ENCODE data around the gene JMJD4.

JMJD4 gene

DNA sequence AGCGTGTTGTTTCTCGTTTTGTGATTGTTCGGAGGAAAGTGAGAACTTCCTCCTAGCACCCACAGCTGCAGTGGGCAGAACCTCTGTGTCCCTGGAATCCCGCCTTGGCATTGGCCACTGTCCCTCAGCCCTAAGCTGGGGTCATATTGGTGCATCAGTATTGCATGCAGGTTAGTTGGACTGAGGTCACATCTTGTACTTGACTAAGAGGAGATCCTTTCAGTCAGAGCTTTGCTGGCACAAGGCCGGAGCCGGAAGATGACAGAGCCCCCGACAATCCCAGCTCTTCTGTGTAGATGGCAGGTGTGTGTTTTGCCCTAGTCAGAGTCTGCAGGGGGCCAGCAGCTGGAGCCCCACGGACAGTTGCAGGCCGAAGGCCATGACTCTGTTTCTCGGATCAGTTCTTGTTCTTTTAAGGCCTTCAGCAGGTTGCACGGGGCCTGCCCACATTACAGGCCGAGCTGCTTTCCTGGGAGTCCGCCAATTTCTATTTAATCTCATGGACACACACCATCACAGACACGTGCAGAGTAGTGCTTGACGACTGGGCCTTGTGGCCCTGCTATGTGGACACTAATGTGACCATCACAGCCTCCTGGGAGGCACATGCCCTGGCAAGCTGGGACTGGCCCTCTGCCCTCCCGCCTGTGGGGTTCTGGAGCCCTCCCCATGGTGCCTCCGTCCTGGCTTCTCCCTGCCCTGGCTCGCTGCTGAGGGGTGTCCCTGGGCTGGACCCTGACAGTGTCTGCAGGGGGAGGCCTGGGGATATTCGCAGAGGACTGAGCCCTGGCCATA is 15.0 kb upstream of the JMJD4 start:
- peaks cover 70% of the 10 kb centered on the region for H3K36me3 ChIP-seq (replicated peaks; ENCODE audit: low read depth, low read length)

DNA sequence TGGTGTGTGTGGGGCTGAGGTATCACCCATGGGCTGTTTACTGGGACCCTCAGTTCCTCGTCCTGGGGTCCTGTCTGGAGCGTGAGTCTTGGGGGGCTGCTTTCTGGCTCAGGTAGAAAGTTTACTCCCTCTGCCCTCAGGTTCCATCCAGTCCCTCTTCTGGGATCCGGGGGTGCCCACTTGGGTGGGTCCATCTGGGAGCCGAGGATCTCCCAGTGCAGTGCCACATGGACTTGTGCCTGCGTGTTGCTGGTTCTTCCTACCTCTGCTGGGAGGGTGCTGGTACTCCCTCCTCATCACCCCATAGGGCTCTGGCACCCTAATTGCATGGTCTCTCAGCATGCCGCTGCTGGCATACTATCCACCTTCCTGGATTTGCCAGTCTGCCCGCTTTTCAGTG is 14.1 kb upstream of the JMJD4 start:
- Histone ChIP-seq H3K27me3 (ENCODE audit: low read depth, low read length) (no peaks in the 10 kb centered on the region), H3K4me1 (ENCODE audit: low read length) (peaks cover 46% of the 10 kb centered on the region), H3K9me3 (ENCODE audit: insufficient read depth, low read length) (no peaks in the 10 kb centered on the region), H4K20me1 (ENCODE audit: insufficient read depth, low read length) (peaks cover 37% of the 10 kb centered on the region), H3K4me2 (ENCODE audit: low read length) (no peak overlapping the region), H2AFZ (ENCODE audit: low read depth, low read length) (no peak overlapping the region), H3K79me2 (ENCODE audit: low read length) (peaks cover 97% of the 10 kb centered on the region), H3K36me3 (replicated peaks; ENCODE audit: low read depth, low read length) (peaks cover 61% of the 10 kb centered on the region), H3K27ac (ENCODE audit: low read length) (peak overlapping the region; percentile 10), H3K4me3 (ENCODE audit: low read length) (no peak overlapping the region), H3K9ac (ENCODE audit: low read length) (no peak overlapping the region)
- TF ChIP-seq, protein P1, sequence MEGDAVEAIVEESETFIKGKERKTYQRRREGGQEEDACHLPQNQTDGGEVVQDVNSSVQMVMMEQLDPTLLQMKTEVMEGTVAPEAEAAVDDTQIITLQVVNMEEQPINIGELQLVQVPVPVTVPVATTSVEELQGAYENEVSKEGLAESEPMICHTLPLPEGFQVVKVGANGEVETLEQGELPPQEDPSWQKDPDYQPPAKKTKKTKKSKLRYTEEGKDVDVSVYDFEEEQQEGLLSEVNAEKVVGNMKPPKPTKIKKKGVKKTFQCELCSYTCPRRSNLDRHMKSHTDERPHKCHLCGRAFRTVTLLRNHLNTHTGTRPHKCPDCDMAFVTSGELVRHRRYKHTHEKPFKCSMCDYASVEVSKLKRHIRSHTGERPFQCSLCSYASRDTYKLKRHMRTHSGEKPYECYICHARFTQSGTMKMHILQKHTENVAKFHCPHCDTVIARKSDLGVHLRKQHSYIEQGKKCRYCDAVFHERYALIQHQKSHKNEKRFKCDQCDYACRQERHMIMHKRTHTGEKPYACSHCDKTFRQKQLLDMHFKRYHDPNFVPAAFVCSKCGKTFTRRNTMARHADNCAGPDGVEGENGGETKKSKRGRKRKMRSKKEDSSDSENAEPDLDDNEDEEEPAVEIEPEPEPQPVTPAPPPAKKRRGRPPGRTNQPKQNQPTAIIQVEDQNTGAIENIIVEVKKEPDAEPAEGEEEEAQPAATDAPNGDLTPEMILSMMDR (IDR thresholded peaks at IDR 0.05; ENCODE audit: low read depth, low read length): no peak
- TF ChIP-seq EZH2phosphoT487 (IDR thresholded peaks at IDR 0.05; ENCODE audit: low read depth): no peak

More for the DNA sequence above, 15.0 kb upstream of the JMJD4 start:
- Histone ChIP-seq H3K9ac (ENCODE audit: low read length) (peak overlapping the region; percentile 6; the same call in 1 of the 2 replicates), H3K4me2 (ENCODE audit: low read length) (no peak overlapping the region), H3K79me2 (ENCODE audit: low read length) (peaks cover 97% of the 10 kb centered on the region), H2AFZ (ENCODE audit: low read depth, low read length) (no peak overlapping the region), H3K4me1 (ENCODE audit: low read length) (peaks cover 54% of the 10 kb centered on the region), H4K20me1 (ENCODE audit: insufficient read depth, low read length) (peaks cover 28% of the 10 kb centered on the region), H3K4me3 (ENCODE audit: low read length) (no peak overlapping the region), H3K27ac (ENCODE audit: low read length) (peak overlapping the region; percentile 99), H3K9me3 (ENCODE audit: insufficient read depth, low read length) (no peaks in the 10 kb centered on the region), H3K27me3 (ENCODE audit: low read depth, low read length) (no peaks in the 10 kb centered on the region)
- no peak for TF ChIP-seq EZH2phosphoT487 (IDR thresholded peaks at IDR 0.05; ENCODE audit: low read depth)
- TF ChIP-seq, protein P1 (IDR thresholded peaks at IDR 0.05; ENCODE audit: low read depth, low read length): no peak

DNA sequence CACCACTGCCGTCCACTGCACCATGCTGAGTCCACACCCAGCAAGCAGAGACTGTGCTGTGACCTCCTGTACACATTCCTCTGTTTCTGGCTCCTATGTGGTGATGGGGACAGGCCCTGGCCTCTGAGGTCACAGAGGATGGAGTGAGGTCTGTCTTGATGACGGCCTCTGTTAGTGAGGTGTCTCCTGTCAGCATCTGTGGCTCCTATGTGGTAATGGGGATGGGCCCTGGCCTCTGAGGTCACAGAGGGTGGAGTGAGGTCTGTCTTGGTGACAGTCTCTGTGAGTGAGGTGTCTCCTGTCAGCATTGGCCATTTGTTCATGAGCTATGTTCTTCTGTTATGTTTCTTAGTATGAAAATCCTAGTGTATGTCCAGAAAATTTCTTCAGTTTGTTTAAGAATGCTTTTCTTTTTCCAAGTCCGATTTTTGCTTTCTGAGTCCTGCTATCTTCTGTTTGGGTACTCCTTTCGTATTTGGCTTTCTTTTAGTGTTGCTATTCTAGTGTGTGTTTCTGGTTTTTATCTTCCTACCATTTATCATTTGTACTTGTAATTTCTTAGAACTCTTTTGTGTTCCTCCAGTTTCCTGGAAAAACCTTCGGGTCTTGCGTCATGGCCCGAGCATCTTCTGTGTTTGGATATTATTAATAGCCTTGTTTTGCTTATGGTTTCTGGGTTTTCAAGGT is 13.5 kb upstream of the JMJD4 start:
- Histone ChIP-seq H3K9ac (ENCODE audit: low read length) (no peak overlapping the region), H3K79me2 (ENCODE audit: low read length) (peaks cover 97% of the 10 kb centered on the region), H3K4me1 (ENCODE audit: low read length) (peaks cover 40% of the 10 kb centered on the region), H3K9me3 (ENCODE audit: insufficient read depth, low read length) (no peaks in the 10 kb centered on the region), H3K4me2 (ENCODE audit: low read length) (no peak overlapping the region), H3K4me3 (ENCODE audit: low read length) (no peak overlapping the region), H2AFZ (ENCODE audit: low read depth, low read length) (no peak overlapping the region), H3K27me3 (ENCODE audit: low read depth, low read length) (no peaks in the 10 kb centered on the region), H3K36me3 (replicated peaks; ENCODE audit: low read depth, low read length) (peaks cover 59% of the 10 kb centered on the region), H4K20me1 (ENCODE audit: insufficient read depth, low read length) (peaks cover 43% of the 10 kb centered on the region), H3K27ac (ENCODE audit: low read length) (no peak overlapping the region)
- TF ChIP-seq, protein P1 (IDR thresholded peaks at IDR 0.05; ENCODE audit: low read depth, low read length): no peak
- no peak for TF ChIP-seq EZH2phosphoT487 (IDR thresholded peaks at IDR 0.05; ENCODE audit: low read depth)

DNA sequence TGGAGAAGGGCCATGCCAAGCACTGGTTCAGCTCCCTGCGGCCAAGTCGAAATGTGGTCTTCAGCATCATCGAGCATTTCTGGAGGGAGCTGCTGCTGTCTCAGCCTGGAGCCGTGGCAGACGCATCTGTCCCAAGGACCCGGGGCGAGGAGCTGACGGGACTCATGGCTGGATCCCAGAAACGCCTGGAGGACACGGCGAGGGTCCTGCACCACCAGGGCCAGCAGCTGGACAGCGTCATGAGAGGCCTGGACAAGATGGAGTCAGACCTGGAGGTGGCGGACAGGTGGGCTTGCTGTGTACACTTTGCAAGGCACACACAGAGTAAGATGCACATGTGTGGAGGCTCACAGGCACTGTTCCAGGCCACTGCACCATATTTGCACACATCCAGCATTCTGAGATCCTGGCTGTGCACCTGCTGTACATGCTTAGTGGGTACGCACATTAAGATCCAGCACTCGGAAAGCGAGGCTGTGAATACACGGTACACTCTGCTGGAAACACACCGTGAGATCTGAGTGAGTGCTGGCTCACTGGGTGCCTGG is 12.9 kb upstream of the JMJD4 start:
- Histone ChIP-seq H3K4me2 (ENCODE audit: low read length) (no peak overlapping the region), H3K9ac (ENCODE audit: low read length) (no peak overlapping the region), H3K4me3 (ENCODE audit: low read length) (no peak overlapping the region), H2AFZ (ENCODE audit: low read depth, low read length) (no peak overlapping the region), H3K79me2 (ENCODE audit: low read length) (peaks cover 97% of the 10 kb centered on the region), H3K27ac (ENCODE audit: low read length) (no peak overlapping the region), H3K36me3 (replicated peaks; ENCODE audit: low read depth, low read length) (peaks cover 58% of the 10 kb centered on the region), H3K9me3 (ENCODE audit: insufficient read depth, low read length) (no peaks in the 10 kb centered on the region), H3K27me3 (ENCODE audit: low read depth, low read length) (no peaks in the 10 kb centered on the region), H3K4me1 (ENCODE audit: low read length) (peaks cover 34% of the 10 kb centered on the region), H4K20me1 (ENCODE audit: insufficient read depth, low read length) (peaks cover 49% of the 10 kb centered on the region)
- TF ChIP-seq EZH2phosphoT487 (IDR thresholded peaks at IDR 0.05; ENCODE audit: low read depth): no peak
- TF ChIP-seq, protein P1 (IDR thresholded peaks at IDR 0.05; ENCODE audit: low read depth, low read length): no peak

Measured in OCI-LY3 (cell line).